Testis (tissue), 3 donors: ENCODE measurements around the gene MTIF3. TPM values are rescaled to one million over a fixed set of nuclear protein-coding genes. Genes with fewer than 3 reads are reported as not detected.

Experiments used
- DNase-seq: peaks from one replicate; pipeline ENCODE4 v3.0.0-alpha.2; 2019
- H3K27ac ChIP-seq, 2 donors: fragments of 200-600 bp; sonication (generic); one replicate each; pipeline ENCODE4 v1.5.1; 2019
- H3K27me3 ChIP-seq: fragments of 200-600 bp; sonication (generic); one replicate; pipeline ENCODE4 v1.5.1; 2019
- H3K36me3 ChIP-seq: fragments of 200-600 bp; sonication (generic); one replicate; pipeline ENCODE4 v1.5.1; 2017; ENCODE audit warnings: low read depth; ENCODE audit errors: missing control alignments
- H3K4me1 ChIP-seq: fragments of 200-600 bp; sonication (generic); one replicate; pipeline ENCODE4 v1.5.1; 2019
- H3K4me3 ChIP-seq, 2 donors: fragments of 200-600 bp; sonication (generic); one replicate each; pipeline ENCODE4 v1.5.1; 2017 to 2019
- H3K9me3 ChIP-seq: fragments of 200-600 bp; sonication (generic); one replicate; pipeline ENCODE4 v1.5.1; 2017
- CTCF ChIP-seq, 3 experiments: fragments of 450-650 bp in 2 of 3; fragments of 200-600 bp in 1 of 3; sonication (generic) in 1 of 3; IDR thresholded peaks; one replicate each; pipeline ENCODE4 v1.5.1; 2016 to 2019; ENCODE audit warnings: antibody characterized with exemption in 3 of 3, mild to moderate bottlenecking in 2 of 3, moderate library complexity in 1 of 3
- POLR2A ChIP-seq: fragments of 450-650 bp; IDR thresholded peaks from one replicate; pipeline ENCODE4 v1.6.1; 2017; ENCODE audit warnings: antibody characterized with exemption, mild to moderate bottlenecking, moderate library complexity
- WGBS, 2 donors: methylation state at CpG; one replicate each; pipeline ENCODE4 v1.1.5; 2018; 5-methylcytosine and 5-hydroxymethylcytosine counted together
- intact Hi-C: fragments of 100-400 bp; cut with DNase I; formaldehyde crosslinking; loops from one replicate; pipeline ENCODE4 v1.15.1; 2023; ENCODE audit warnings: low total_unique reads
- polyA plus RNA-seq: library from polyadenylated mRNA; stranded (reverse); fragments of 350-450 nt; fragmentation: Illumina TruSeq; extraction: RNeasy Lipid Tissue Mini Kit (QIAGEN cat#74804); gene quantifications from one replicate; pipeline ENCODE4 v1.2.3, GENCODE V29; 2014; ENCODE audit warnings: low read depth, low replicate concordance; ENCODE audit not compliant: insufficient read depth
- total RNA-seq, 2 donors: library from RNA; depleted of rRNA; stranded (reverse); fragments of >200 nt; gene quantifications; one replicate each; pipeline ENCODE4 v1.2.3, GENCODE V29; 2016

MTIF3 gene
- total and polyA plus RNA-seq, 3 donors from 2014 or later: 87.6 to 141 (median 94.2) TPM

- Histone ChIP-seq H3K36me3 (no peaks in the 10 kb centered on the region), H3K4me1 (peaks cover 16% of the 10 kb centered on the region), H3K27me3 (no peaks in the 10 kb centered on the region), H3K4me3 (no peak overlapping the region), H3K9me3 (no peaks in the 10 kb centered on the region), H3K27ac (no peak overlapping the region)
- intact Hi-C loops: no loop called here
- WGBS, 2 donors: 86 to 89% methylated on average over 8 of the region's 8 CpGs
- no peak for TF ChIP-seq POLR2A
- TF ChIP-seq CTCF (IDR thresholded peaks at IDR 0.05): no peak
- DNase-seq: no peak
Observed at GRCh38 chr13:27421101-27421871, 29.1 kb downstream of the MTIF3 start.

GRCh38 chr13:27419328-27419727 is 31.0 kb downstream of the MTIF3 start:
- no peaks in the 10 kb centered on the region for H3K36me3 ChIP-seq
- H3K9me3 ChIP-seq: no peaks in the 10 kb centered on the region
- 82 to 92% methylated on average over 1 of the region's 1 CpG for WGBS, 2 donors
- no peak overlapping the region for H3K27ac ChIP-seq
- H3K27me3 ChIP-seq: no peaks in the 10 kb centered on the region
- intact Hi-C loops: no loop called here
- no peak overlapping the region for H3K4me3 ChIP-seq
- H3K4me1 ChIP-seq: no peaks in the 10 kb centered on the region
- DNase-seq: no peak
- no peak for TF ChIP-seq CTCF (IDR thresholded peaks at IDR 0.05)
- TF ChIP-seq POLR2A: no peak

GRCh38 chr13:27415116-27415515 is 35.2 kb downstream of the MTIF3 start:
- no peak for DNase-seq
- Histone ChIP-seq H3K4me1 (no peaks in the 10 kb centered on the region), H3K4me3 (no peak overlapping the region), H3K27me3 (no peaks in the 10 kb centered on the region), H3K27ac (no peak overlapping the region), H3K9me3 (no peaks in the 10 kb centered on the region), H3K36me3 (no peaks in the 10 kb centered on the region)
- intact Hi-C loops: no loop called here
- TF ChIP-seq POLR2A (no peak), CTCF (IDR thresholded peaks at IDR 0.05) (no peak)
- 62 to 79% methylated on average over 1 of the region's 1 CpG for WGBS, 2 donors

GRCh38 chr13:27411341-27411740 is 39.0 kb downstream of the MTIF3 start:
- H3K36me3 ChIP-seq: no peaks in the 10 kb centered on the region
- H3K9me3 ChIP-seq: no peaks in the 10 kb centered on the region
- H3K27ac ChIP-seq: no peak overlapping the region
- no peaks in the 10 kb centered on the region for H3K4me1 ChIP-seq
- TF ChIP-seq POLR2A (no peak), CTCF (IDR thresholded peaks at IDR 0.05) (no peak)
- WGBS, 2 donors: 53 to 68% methylated on average over 3 of the region's 3 CpGs
- DNase-seq: no peak
- H3K4me3 ChIP-seq: no peak overlapping the region
- no peaks in the 10 kb centered on the region for H3K27me3 ChIP-seq
- intact Hi-C loops: no loop called here

- TF ChIP-seq CTCF (IDR thresholded peaks at IDR 0.05): no peak
- no peak for TF ChIP-seq POLR2A
- Histone ChIP-seq H3K9me3 (no peaks in the 10 kb centered on the region), H3K27me3 (no peaks in the 10 kb centered on the region), H3K36me3 (no peaks in the 10 kb centered on the region), H3K4me1 (no peaks in the 10 kb centered on the region), H3K27ac (no peak overlapping the region), H3K4me3 (no peak overlapping the region)
- 83 to 86% methylated on average over 2 of the region's 2 CpGs for WGBS, 2 donors
- no peak for DNase-seq
- intact Hi-C loops: no loop called here
Observed at GRCh38 chr13:27409013-27409412, 41.4 kb downstream of the MTIF3 start.
